Measurements from ENCODE around the gene AMBP.

DNA sequence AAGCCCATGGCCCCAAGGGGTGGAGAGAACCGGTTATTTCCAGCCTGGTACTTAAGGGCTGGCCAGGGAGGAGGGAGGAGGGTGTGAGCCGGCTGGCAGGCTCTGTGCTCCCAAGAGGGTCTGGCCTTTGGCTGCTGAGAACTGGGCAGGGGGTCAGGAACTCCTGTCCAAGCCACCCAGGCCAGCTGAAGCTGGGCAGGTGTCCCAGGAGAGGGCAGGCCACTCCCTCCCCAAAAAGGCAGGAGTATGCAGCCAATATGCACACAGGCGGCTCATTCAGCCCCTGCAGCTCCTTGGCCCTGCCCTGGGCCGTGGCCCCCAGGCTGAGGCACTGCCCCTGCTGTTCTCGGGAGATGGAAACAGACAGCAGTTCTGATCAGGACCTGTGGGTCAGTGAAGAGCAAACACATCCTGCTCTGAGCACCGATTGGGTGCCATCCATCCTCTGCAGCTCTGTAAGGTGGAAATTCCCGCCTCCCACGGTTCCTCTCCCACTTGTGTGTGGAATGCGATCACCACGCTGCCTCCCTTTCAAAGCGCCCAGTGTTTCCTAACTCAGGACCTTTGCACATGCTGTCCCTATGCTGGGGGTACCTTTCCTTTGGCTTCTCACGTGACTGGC is 38.1 kb upstream of the AMBP start:
- TF ChIP-seq, protein P1, sequence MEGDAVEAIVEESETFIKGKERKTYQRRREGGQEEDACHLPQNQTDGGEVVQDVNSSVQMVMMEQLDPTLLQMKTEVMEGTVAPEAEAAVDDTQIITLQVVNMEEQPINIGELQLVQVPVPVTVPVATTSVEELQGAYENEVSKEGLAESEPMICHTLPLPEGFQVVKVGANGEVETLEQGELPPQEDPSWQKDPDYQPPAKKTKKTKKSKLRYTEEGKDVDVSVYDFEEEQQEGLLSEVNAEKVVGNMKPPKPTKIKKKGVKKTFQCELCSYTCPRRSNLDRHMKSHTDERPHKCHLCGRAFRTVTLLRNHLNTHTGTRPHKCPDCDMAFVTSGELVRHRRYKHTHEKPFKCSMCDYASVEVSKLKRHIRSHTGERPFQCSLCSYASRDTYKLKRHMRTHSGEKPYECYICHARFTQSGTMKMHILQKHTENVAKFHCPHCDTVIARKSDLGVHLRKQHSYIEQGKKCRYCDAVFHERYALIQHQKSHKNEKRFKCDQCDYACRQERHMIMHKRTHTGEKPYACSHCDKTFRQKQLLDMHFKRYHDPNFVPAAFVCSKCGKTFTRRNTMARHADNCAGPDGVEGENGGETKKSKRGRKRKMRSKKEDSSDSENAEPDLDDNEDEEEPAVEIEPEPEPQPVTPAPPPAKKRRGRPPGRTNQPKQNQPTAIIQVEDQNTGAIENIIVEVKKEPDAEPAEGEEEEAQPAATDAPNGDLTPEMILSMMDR (conservative IDR thresholded peaks at IDR 0.05) = no peak
- TF ChIP-seq EZH2 (IDR thresholded peaks at IDR 0.05; ENCODE audit: low read depth) = no peak

All from PC-9 (cell line).